ENCODE measurements around the gene TFF1. TPM values are rescaled to one million over a fixed set of nuclear protein-coding genes. Genes with fewer than 3 reads are reported as not detected.

TFF1 gene
- total and polyA plus RNA-seq, 2 of the 4 experiments (the other 2 are of a cell fraction) = not detected

DNA sequence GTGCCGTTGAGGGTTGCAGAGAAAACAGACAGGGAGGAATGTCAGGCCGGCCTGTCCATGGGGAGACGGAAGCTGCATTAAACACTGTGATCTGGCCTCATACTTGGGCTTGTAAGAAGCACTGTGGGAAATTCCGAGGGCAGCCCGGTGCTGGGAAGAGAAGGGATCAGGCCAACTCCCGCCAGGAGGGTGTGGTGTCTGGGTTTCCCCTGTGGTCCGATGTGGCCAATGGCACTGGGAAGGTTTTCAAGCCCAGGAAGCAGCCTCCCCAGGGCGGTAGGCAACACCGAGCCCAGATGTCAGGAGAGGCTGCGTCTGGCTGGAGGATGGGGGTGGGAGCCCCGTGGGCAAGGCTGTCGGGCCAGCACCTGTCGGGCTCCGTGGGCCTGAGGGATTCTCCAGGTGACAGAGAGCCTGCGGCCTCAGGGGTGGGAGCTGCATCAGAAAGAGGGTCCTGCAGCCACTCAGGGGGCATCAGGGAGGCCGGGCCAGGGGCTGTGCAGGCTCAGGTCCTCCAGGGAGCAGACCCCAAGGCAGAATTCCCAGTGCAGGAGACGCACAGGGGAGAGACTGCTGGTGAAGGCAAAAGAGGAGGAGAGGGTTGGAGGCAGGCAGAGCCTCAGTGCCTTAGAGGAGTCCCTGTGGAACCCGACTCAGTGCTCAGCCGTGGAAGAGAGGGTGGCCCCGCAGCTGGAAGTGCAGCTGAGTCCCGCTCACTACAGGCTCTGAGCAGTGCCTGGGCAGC is 45.7 kb upstream of the TFF1 start:
- Histone ChIP-seq H3K27me3 (ENCODE audit: control insufficient read depth, insufficient read depth, low read length) (peaks cover 16% of the 10 kb centered on the region; the same call in 1 of the 2 replicates), H2AK9ac (replicated peaks; ENCODE audit: low read depth, low read length, poor library complexity) (no peak overlapping the region), H2AFZ (replicated peaks; ENCODE audit: low read length, poor library complexity) (no peak overlapping the region), H3K27ac (ENCODE audit: insufficient read depth, low read length) (no peak overlapping the region), H4K20me1 (ENCODE audit: insufficient read depth, low read length) (no peaks in the 10 kb centered on the region), H2AK5ac (ENCODE audit: low read depth, low read length) (no peak overlapping the region), H3K36me3 (ENCODE audit: control insufficient read depth, insufficient read depth, low read length) (no peaks in the 10 kb centered on the region), H3K14ac (replicated peaks; ENCODE audit: low read depth, low read length) (no peak overlapping the region), H2BK15ac (ENCODE audit: low read depth, low read length) (no peak overlapping the region), H3K9me3 (ENCODE audit: control insufficient read depth, insufficient read depth, low read length) (no peaks in the 10 kb centered on the region), H3K4ac (ENCODE audit: low read depth, low read length) (no peak overlapping the region), H3K4me3 (ENCODE audit: insufficient read depth, low read depth, low read length) (no peak overlapping the region), H4K91ac (ENCODE audit: insufficient read depth, low read depth, low read length) (no peak overlapping the region), H3K4me2 (ENCODE audit: low read depth, low read length) (no peak overlapping the region), H3K56ac (ENCODE audit: extremely low read depth, insufficient read depth, low read length) (no peak overlapping the region), H3K79me1 (ENCODE audit: low read depth in 1 of 2, low read length in 2 of 2) (no peaks in the 10 kb centered on the region), H2BK5ac (ENCODE audit: low read depth, low read length, poor library complexity, severe bottlenecking) (no peak overlapping the region), H3K18ac (ENCODE audit: low read depth, low read length) (no peak overlapping the region), H3K9ac (ENCODE audit: low read depth, low read length) (no peak overlapping the region), H2BK120ac (ENCODE audit: low read depth, low read length) (no peak overlapping the region), H4K8ac (ENCODE audit: low read depth in 2 of 2, low read length in 2 of 2) (no peak overlapping the region), H3K9me1 (ENCODE audit: insufficient read depth, low read length) (no peaks in the 10 kb centered on the region), H3K4me1 (ENCODE audit: control insufficient read depth, insufficient read depth, low read length) (peaks cover 5% of the 10 kb centered on the region; the same call in 1 of the 2 replicates), H2BK20ac (ENCODE audit: low read depth, low read length) (no peak overlapping the region), H3K23ac (ENCODE audit: low read depth, low read length) (no peak overlapping the region), H4K5ac (ENCODE audit: low read depth, low read length) (no peak overlapping the region)
- POLR2A ChIA-PET (ENCODE audit: unreplicated experiment) = no interaction called here
- intact Hi-C loops (cut with micrococcal nuclease) (no loop called here), in situ Hi-C loops (cut with MboI; ENCODE audit: low sequenced_read_pairs) (no loop called here), dilution Hi-C loops (cut with HindIII; ENCODE audit: low sequenced_read_pairs, unreplicated experiment) (no loop called here)
- TF ChIP-seq POLR2A (IDR thresholded peaks at IDR 0.05; ENCODE audit: low read depth, low read length) (no peak), USF2 (IDR thresholded peaks at IDR 0.05; ENCODE audit: low read depth, low read length) (no peak), RFX5 (IDR thresholded peaks at IDR 0.05; ENCODE audit: low read depth, low read length) (no peak), MXI1 (IDR thresholded peaks at IDR 0.05; ENCODE audit: borderline replicate concordance, low read depth, low read length) (no peak), BHLHE40 (IDR thresholded peaks at IDR 0.05; ENCODE audit: low read depth, low read length) (no peak), CHD1 (IDR thresholded peaks at IDR 0.05; ENCODE audit: low read depth, low read length) (no peak), CTCF (conservative IDR thresholded peaks at IDR 0.05; ENCODE audit: low read depth, low read length) (no peak), CEBPB (IDR thresholded peaks at IDR 0.05; ENCODE audit: low read depth, low read length) (no peak), SMC3 (IDR thresholded peaks at IDR 0.05; ENCODE audit: low read depth, low read length) (no peak), FOS (IDR thresholded peaks at IDR 0.05; ENCODE audit: low read depth, low read length) (no peak)
- TF ChIP-seq, protein P1, sequence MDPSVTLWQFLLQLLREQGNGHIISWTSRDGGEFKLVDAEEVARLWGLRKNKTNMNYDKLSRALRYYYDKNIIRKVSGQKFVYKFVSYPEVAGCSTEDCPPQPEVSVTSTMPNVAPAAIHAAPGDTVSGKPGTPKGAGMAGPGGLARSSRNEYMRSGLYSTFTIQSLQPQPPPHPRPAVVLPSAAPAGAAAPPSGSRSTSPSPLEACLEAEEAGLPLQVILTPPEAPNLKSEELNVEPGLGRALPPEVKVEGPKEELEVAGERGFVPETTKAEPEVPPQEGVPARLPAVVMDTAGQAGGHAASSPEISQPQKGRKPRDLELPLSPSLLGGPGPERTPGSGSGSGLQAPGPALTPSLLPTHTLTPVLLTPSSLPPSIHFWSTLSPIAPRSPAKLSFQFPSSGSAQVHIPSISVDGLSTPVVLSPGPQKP (IDR thresholded peaks at IDR 0.05; ENCODE audit: borderline replicate concordance, low read depth, low read length) = no peak
- CTCF ChIA-PET = no interaction called here
- DNase-seq (no peak), ATAC-seq (ENCODE audit: low read depth) (no peak)
- 47% methylated on average over 6 of the region's 21 CpGs; no CpG with 5 or more reads in 1 of the 2 experiments for WGBS, 2 experiments (ENCODE audit: extremely low coverage in 2 of 2, insufficient read length in 1 of 2)
- no TSS peak for BruUV-seq (replicated peaks)
